Measurements from ENCODE around the gene NXPH2. TPM values are rescaled to one million over a fixed set of nuclear protein-coding genes. Genes with fewer than 3 reads are reported as not detected.

NXPH2 gene
- total RNA-seq, 1 experiment from 2014 or later = 0.94 TPM

DNA sequence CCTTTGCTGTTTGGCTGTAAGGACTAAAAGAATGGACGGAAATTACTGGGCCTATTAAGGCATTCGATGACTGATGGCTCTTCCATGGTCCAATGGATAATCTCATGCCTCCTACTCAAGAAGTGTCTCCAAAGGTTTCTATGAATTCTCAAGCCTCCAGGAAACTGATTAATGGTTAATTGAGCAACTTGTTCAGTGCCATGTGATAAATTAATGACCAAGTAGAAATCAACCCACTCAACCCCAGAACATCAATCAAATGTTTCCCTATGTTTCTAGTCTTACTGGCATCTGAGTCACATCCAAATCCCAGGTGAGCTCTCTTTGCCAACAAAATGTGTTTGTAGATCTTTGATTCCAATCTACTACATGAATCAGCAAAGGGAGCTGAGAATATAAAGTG is 103.6 kb downstream of the NXPH2 start (continued):
- TF ChIP-seq AR (CRISPR knock-in tag; IDR thresholded peaks at IDR 0.05) (no peak), ZNF138 (CRISPR knock-in tag; conservative IDR thresholded peaks at IDR 0.05) (no peak), NR3C1 (CRISPR knock-in tag; conservative IDR thresholded peaks at IDR 0.05; ENCODE audit: low read depth) (no peak), AFF4 (CRISPR knock-in tag; IDR thresholded peaks at IDR 0.05; ENCODE audit: borderline replicate concordance) (no peak), ZNF281 (CRISPR knock-in tag; IDR thresholded peaks at IDR 0.05) (no peak), ZBTB21 (CRISPR knock-in tag; IDR thresholded peaks at IDR 0.05; ENCODE audit: borderline replicate concordance) (no peak)
- TF ChIP-seq, protein P1, sequence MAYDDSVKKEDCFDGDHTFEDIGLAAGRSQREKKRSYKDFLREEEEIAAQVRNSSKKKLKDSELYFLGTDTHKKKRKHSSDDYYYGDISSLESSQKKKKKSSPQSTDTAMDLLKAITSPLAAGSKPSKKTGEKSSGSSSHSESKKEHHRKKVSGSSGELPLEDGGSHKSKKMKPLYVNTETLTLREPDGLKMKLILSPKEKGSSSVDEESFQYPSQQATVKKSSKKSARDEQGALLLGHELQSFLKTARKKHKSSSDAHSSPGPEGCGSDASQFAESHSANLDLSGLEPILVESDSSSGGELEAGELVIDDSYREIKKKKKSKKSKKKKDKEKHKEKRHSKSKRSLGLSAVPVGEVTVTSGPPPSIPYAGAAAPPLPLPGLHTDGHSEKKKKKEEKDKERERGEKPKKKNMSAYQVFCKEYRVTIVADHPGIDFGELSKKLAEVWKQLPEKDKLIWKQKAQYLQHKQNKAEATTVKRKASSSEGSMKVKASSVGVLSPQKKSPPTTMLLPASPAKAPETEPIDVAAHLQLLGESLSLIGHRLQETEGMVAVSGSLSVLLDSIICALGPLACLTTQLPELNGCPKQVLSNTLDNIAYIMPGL (CRISPR knock-in tag; IDR thresholded peaks at IDR 0.05) = no peak

DNA sequence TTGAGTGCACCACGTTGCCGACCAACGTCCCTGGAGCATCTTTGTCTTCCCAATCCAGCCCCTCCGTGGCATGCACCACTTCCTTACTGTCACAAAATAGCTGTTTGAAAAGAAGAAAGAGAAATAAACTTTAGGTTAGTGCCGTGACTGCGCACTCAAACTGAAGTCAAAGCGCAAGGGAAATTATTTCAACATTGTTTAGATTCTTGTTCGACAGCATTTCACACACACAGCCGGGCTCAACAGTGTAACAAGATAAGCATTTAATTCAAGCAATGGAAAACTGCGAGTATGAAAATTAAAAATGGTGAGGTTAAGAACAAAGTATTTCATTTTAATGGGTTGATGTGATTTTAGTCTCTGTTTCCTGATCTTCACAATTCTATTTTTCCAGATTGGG is 108.6 kb downstream of the NXPH2 start:
- Mint-ChIP-seq H3K27ac (0 out of 2 replicates have a peak overlapping the region, but pooled peaks have one; percentile 13), H3K4me3 (0 out of 2 replicates have a peak overlapping the region, but pooled peaks have one; percentile 7), H3K27me3 (ENCODE audit: low read depth) (peaks cover 19% of the 10 kb centered on the region), H3K36me3 (no peaks in the 10 kb centered on the region), H3K4me1 (peaks cover 29% of the 10 kb centered on the region), H3K9me3 (no peaks in the 10 kb centered on the region)
- ChIA-PET CTCF (no interaction called here), POLR2A (no interaction called here)
- TF ChIP-seq FOXK1 (CRISPR knock-in tag; IDR thresholded peaks at IDR 0.05) = no peak
- TF ChIP-seq TEAD4 (CRISPR knock-in tag; IDR thresholded peaks at IDR 0.05) = no peak
- no peak for TF ChIP-seq ZNF281 (CRISPR knock-in tag; IDR thresholded peaks at IDR 0.05)
- TF ChIP-seq MYBL2 (CRISPR knock-in tag; IDR thresholded peaks at IDR 0.05) = no peak
- no peak for TF ChIP-seq TP53 (CRISPR knock-in tag; IDR thresholded peaks at IDR 0.05)
- no peak for TF ChIP-seq CBFB (CRISPR knock-in tag; IDR thresholded peaks at IDR 0.05; ENCODE audit: low read depth)
- TF ChIP-seq, protein P2, sequence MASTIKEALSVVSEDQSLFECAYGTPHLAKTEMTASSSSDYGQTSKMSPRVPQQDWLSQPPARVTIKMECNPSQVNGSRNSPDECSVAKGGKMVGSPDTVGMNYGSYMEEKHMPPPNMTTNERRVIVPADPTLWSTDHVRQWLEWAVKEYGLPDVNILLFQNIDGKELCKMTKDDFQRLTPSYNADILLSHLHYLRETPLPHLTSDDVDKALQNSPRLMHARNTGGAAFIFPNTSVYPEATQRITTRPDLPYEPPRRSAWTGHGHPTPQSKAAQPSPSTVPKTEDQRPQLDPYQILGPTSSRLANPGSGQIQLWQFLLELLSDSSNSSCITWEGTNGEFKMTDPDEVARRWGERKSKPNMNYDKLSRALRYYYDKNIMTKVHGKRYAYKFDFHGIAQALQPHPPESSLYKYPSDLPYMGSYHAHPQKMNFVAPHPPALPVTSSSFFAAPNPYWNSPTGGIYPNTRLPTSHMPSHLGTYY (CRISPR knock-in tag; IDR thresholded peaks at IDR 0.05) = no peak
- TF ChIP-seq, protein P3, sequence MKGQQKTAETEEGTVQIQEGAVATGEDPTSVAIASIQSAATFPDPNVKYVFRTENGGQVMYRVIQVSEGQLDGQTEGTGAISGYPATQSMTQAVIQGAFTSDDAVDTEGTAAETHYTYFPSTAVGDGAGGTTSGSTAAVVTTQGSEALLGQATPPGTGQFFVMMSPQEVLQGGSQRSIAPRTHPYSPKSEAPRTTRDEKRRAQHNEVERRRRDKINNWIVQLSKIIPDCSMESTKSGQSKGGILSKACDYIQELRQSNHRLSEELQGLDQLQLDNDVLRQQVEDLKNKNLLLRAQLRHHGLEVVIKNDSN (CRISPR knock-in tag; IDR thresholded peaks at IDR 0.05) = no peak
- no peak for TF ChIP-seq ZMAT4 (CRISPR knock-in tag; IDR thresholded peaks at IDR 0.05)
- TF ChIP-seq ZNF232 (CRISPR knock-in tag; IDR thresholded peaks at IDR 0.05) = no peak
- DNase-seq (ENCODE audit: low spot score) (no peak), ATAC-seq (no peak)

Data from WTC11 (cell line).